Calu3 (cell line): ENCODE data around the gene PTPN6. TPM values are rescaled to one million over a fixed set of nuclear protein-coding genes. Genes with fewer than 3 reads are reported as not detected.

Experiments used
- BruUV-seq: library from RNA; stranded (reverse); fragments of 400-500 nt; replicated peaks from 2 replicates; lab custom pipeline; 2021; lab: Mats Ljungman, UMichigan
- CTCF ChIA-PET: fragments of 300-600 bp; sonication (Branson Sonifier 250); formaldehyde crosslinking; loops from one replicate; lab custom pipeline; 2022; ENCODE audit warnings: antibody characterized with exemption; lab: Charles Lee
- DNase-seq: peaks from one replicate; pipeline ENCODE4 v3.0.0; 2022
- H3K27ac Mint-ChIP-seq: one replicate; pipeline ENCODE4 v1.8.0; 2022; ENCODE audit warnings: mixed read lengths; ENCODE audit not compliant: unreplicated experiment
- H3K27me3 Mint-ChIP-seq: one replicate; pipeline ENCODE4 v1.8.0; 2022; ENCODE audit warnings: mixed read lengths; ENCODE audit not compliant: unreplicated experiment
- H3K36me3 Mint-ChIP-seq: one replicate; pipeline ENCODE4 v1.8.0; 2022; ENCODE audit warnings: mild to moderate bottlenecking, moderate library complexity, mixed read lengths; ENCODE audit not compliant: insufficient read depth, unreplicated experiment
- H3K4me1 Mint-ChIP-seq: one replicate; pipeline ENCODE4 v1.8.0; 2022; ENCODE audit warnings: mild to moderate bottlenecking, low read depth, mixed read lengths; ENCODE audit not compliant: unreplicated experiment
- H3K4me3 Mint-ChIP-seq: one replicate; pipeline ENCODE4 v1.8.0; 2022; ENCODE audit warnings: mild to moderate bottlenecking, low read depth, moderate library complexity, mixed read lengths; ENCODE audit not compliant: unreplicated experiment
- H3K9me3 Mint-ChIP-seq: one replicate; pipeline ENCODE4 v1.8.0; 2022; ENCODE audit warnings: low read depth, mixed read lengths; ENCODE audit not compliant: unreplicated experiment
- intact Hi-C: fragments of 100-400 bp; cut with micrococcal nuclease; formaldehyde crosslinking; loops from one replicate; pipeline ENCODE4 v1.10.0; 2022; ENCODE audit not compliant: unreplicated experiment
- total RNA-seq: library from RNA; stranded (reverse); gene quantifications from 2 replicates; pipeline ENCODE4 v1.2.3, GENCODE V29; 2022
- TF ChIP-seq, protein P1 (sequence below): fragments of 200-600 bp; IDR thresholded peaks from one replicate; pipeline ENCODE4 v1.8.0; 2022; ENCODE audit warnings: antibody characterized with exemption; ENCODE audit not compliant: unreplicated experiment

The PTPN6 gene
- total RNA-seq, 1 experiment from 2014 or later: 46.3 TPM

DNA sequence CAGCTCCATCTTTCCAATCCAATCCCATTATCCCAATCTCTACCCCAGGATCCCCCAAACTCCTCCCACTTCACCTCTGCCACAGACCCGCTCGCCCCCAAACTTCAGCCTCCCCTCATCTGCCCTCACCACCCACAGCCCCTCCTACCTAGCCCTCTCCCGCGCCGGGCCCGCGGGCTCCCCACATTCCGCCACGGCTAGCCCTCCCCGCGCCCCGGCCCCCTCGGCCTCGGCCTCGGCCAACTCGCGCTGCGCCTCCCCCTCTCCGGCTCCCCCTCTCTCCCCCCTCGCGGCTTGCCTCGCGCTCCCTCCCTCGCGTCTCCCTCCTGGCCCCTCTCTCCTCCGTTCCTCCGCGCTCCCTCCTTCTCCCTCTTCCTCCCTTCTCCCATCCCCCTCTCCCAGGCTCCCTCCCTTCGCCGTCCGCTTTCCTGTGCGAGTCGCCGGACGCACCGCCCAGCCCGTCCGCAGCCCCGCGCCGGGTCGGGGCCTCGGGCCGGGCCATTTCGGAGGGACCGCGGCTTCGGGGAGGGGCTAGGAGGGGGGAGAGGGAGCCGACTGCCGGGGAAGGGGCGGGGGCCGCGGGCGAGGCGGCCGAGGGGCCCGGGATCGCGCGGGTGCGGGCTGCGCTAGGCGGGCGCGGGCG lies 23.7 kb upstream of the PTPN6 start, which contains the start of gene ATN1:
TSS of gene ATN1 (plus strand) at position 581 of the 643 bp plus-strand sequence. CDS start 6,043 bp downstream, outside the sequence.
- BruUV-seq: no TSS peak
- Mint-ChIP-seq H3K9me3 (no peaks in the 10 kb centered on the region), H3K27me3 (no peaks in the 10 kb centered on the region), H3K27ac (peak within 1 kb of the TSS; percentile 68), H3K4me1 (peaks cover 67% of the 10 kb centered on the region), H3K4me3 (peak within 1 kb of the TSS; percentile 83), H3K36me3 (peaks cover 59% of the 10 kb centered on the region)
- intact Hi-C loops: loop anchor here (5.0 kb wide), 1 partner anchor 60 kb away; the partner anchor contains the start of gene TPI1
- DNase-seq: peak; percentile 71
- CTCF ChIA-PET: interaction anchor here (0.7 kb wide), 1 partner anchor 303 kb away, joined by 3 read pairs; no protein-coding TSS in a partner anchor
- TF ChIP-seq, protein P1, sequence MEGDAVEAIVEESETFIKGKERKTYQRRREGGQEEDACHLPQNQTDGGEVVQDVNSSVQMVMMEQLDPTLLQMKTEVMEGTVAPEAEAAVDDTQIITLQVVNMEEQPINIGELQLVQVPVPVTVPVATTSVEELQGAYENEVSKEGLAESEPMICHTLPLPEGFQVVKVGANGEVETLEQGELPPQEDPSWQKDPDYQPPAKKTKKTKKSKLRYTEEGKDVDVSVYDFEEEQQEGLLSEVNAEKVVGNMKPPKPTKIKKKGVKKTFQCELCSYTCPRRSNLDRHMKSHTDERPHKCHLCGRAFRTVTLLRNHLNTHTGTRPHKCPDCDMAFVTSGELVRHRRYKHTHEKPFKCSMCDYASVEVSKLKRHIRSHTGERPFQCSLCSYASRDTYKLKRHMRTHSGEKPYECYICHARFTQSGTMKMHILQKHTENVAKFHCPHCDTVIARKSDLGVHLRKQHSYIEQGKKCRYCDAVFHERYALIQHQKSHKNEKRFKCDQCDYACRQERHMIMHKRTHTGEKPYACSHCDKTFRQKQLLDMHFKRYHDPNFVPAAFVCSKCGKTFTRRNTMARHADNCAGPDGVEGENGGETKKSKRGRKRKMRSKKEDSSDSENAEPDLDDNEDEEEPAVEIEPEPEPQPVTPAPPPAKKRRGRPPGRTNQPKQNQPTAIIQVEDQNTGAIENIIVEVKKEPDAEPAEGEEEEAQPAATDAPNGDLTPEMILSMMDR: no peak

DNA sequence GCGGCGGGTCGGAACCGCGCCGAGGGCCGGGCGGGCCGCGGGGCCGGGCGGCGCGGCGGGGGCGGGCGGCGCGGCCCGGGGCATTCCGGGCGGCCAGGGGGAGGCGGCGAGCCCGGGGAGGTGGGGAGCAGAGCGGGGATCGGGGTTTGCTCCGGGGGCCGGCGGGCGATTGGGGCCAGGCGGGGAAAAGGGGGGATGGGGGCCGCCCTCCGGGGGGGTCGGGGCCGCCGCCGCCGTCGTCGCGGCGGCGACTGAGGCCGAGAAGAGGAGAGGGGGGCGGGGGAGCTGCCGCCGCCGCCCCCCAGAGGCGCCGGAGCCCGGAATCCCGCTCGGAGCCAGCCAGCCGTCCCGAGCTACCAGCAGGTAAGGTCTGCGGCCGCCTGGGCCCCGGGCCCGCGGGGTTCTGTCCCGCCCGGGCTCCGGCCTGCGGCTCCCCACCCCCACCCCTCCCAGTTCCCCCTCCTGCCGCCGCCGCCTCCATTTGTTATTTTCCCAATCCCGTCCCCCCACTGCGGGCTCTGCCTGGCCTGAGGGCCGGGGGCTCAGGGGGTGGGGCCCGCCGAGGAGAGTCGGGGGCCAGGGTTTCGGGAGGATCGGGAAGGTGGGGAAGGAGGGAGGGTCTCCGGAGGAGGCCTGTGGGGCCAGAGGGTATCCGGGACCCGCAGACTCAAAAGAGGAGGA lies 23.0 kb upstream of the PTPN6 start:
- TF ChIP-seq, protein P1: no peak
- Mint-ChIP-seq H3K27me3 (no peaks in the 10 kb centered on the region), H3K4me1 (peaks cover 70% of the 10 kb centered on the region), H3K4me3 (peak overlapping the region; percentile 83), H3K27ac (peak overlapping the region; percentile 68), H3K9me3 (no peaks in the 10 kb centered on the region), H3K36me3 (peaks cover 58% of the 10 kb centered on the region)
- DNase-seq: no peak
- CTCF ChIA-PET: interaction anchor here (0.6 to 1.5 kb wide), 3 partner anchors 10 to 165 kb away, joined by 4 to 8 read pairs (median 7); no protein-coding TSS in a partner anchor
- no TSS peak for BruUV-seq
- intact Hi-C loops: loop anchor here (5.0 kb wide), 1 partner anchor 61 kb away; the partner anchor contains the start of gene TPI1

GRCh38 chr12:6928703-6929407 lies 22.3 kb upstream of the PTPN6 start:
- Mint-ChIP-seq H3K4me1 (peaks cover 75% of the 10 kb centered on the region), H3K27me3 (no peaks in the 10 kb centered on the region), H3K9me3 (no peaks in the 10 kb centered on the region), H3K4me3 (peak overlapping the region; percentile 83), H3K36me3 (peaks cover 53% of the 10 kb centered on the region), H3K27ac (peak overlapping the region; percentile 68)
- CTCF ChIA-PET: interaction anchor here (0.6 to 1.5 kb wide), 3 partner anchors 9 to 165 kb away, joined by 4 to 8 read pairs (median 7); no protein-coding TSS in a partner anchor
- intact Hi-C loops: loop anchor here (5.0 kb wide), 1 partner anchor 62 kb away; the partner anchor contains the start of gene TPI1
- TF ChIP-seq, protein P1: no peak
- DNase-seq: no peak
- BruUV-seq: no TSS peak
